Effector memory CD8-positive, alpha-beta T cell (primary cell): ENCODE results near the gene PDZD2.
"Not testable (repeated sequence)": the region's sequence is repeated elsewhere in the genome, so short reads cannot be mapped to it uniquely, and the experiment has no call there.

Experiments used
- ATAC-seq: fragments of 150-1000 bp; cut with Tn5 transposase; replicated peaks from 2 replicates; pipeline ENCODE4 v1.10.0; 2021; ENCODE audit warnings: mild to moderate bottlenecking, moderate library complexity
- DNase-seq, 3 experiments: peaks; one replicate each; pipeline ENCODE4 v3.0.0; 2021
- H3K27ac Mint-ChIP-seq, 2 donors: one replicate each; pipeline ENCODE4 v1.8.0; 2022; ENCODE audit warnings: mild to moderate bottlenecking in 2 of 2, mixed read lengths in 2 of 2, moderate library complexity in 2 of 2
- H3K27me3 Mint-ChIP-seq, 2 donors: one replicate each; pipeline ENCODE4 v1.8.0; 2022; ENCODE audit warnings: mixed read lengths in 2 of 2
- H3K36me3 Mint-ChIP-seq: one replicate; pipeline ENCODE4 v1.8.0; 2022; ENCODE audit warnings: mild to moderate bottlenecking, moderate library complexity, mixed read lengths; ENCODE audit not compliant: insufficient read depth
- H3K4me1 Mint-ChIP-seq, 2 donors: one replicate each; pipeline ENCODE4 v1.8.0; 2022; ENCODE audit warnings: low read depth in 2 of 2, mixed read lengths in 2 of 2
- H3K4me3 Mint-ChIP-seq, 2 donors: one replicate each; pipeline ENCODE4 v1.8.0; 2022; ENCODE audit warnings: mild to moderate bottlenecking in 2 of 2, mixed read lengths in 2 of 2, moderate library complexity in 2 of 2
- H3K9me3 Mint-ChIP-seq, 2 donors: one replicate each; pipeline ENCODE4 v1.8.0; 2022; ENCODE audit warnings: mixed read lengths in 2 of 2

The PDZD2 gene

GRCh38 chr5:32058101-32058500 is 419.2 kb downstream of the PDZD2 start:
- ATAC-seq: no peak
- Mint-ChIP-seq H3K36me3 (no peaks in the 10 kb centered on the region), H3K4me3 (no peak overlapping the region), H3K9me3 (no peaks in the 10 kb centered on the region), H3K27ac (no peak overlapping the region), H3K4me1 (no peaks in the 10 kb centered on the region), H3K27me3 (peaks cover 0 to 8% of the 10 kb centered on the region in 2 donors)
- DNase-seq: no peak

GRCh38 chr5:32058997-32059396 is 420.1 kb downstream of the PDZD2 start:
- H3K36me3 Mint-ChIP-seq: no peaks in the 10 kb centered on the region
- no peaks in the 10 kb centered on the region for H3K9me3 Mint-ChIP-seq
- H3K27ac Mint-ChIP-seq: no peak overlapping the region
- DNase-seq (no peak), ATAC-seq (no peak)
- no peaks in the 10 kb centered on the region for H3K4me1 Mint-ChIP-seq
- H3K4me3 Mint-ChIP-seq: no peak overlapping the region
- peaks cover 0 to 8% of the 10 kb centered on the region in 2 donors for H3K27me3 Mint-ChIP-seq

GRCh38 chr5:32059761-32060530 is 421.0 kb downstream of the PDZD2 start:
- no peak for ATAC-seq
- no peak for DNase-seq
- Mint-ChIP-seq H3K4me3 (no peak overlapping the region), H3K27ac (no peak overlapping the region), H3K27me3 (peaks cover 0 to 8% of the 10 kb centered on the region in 2 donors), H3K36me3 (no peaks in the 10 kb centered on the region), H3K4me1 (no peaks in the 10 kb centered on the region), H3K9me3 (no peaks in the 10 kb centered on the region)

DNA sequence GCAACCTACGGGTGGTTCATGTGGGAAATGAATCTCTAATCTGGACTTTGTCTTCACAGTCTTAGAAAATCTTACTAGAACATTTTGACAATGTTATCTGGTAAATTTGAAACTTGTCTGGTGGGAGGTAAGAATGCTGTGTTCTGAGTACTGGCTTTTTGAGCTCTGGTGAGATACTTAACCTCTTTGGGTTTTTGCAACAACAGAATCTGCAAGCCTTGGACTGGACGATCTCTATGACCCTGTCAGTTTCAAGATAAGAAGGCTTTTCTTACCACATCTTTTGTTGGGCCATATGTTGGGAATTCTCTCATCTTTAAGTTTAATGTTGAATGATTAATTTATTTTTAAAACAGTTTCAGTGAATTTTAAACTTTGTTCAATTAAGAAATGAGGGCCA is 422.3 kb downstream of the PDZD2 start:
- DNase-seq: no peak
- no peaks in the 10 kb centered on the region for H3K4me1 Mint-ChIP-seq
- no peak overlapping the region for H3K4me3 Mint-ChIP-seq
- peaks cover 0 to 10% of the 10 kb centered on the region in 2 donors for H3K27me3 Mint-ChIP-seq
- H3K36me3 Mint-ChIP-seq: no peaks in the 10 kb centered on the region
- no peak overlapping the region for H3K27ac Mint-ChIP-seq
- H3K9me3 Mint-ChIP-seq: no peaks in the 10 kb centered on the region
- no peak for ATAC-seq

- no peak for ATAC-seq
- DNase-seq: no peak
- Mint-ChIP-seq H3K4me3 (no peak overlapping the region), H3K27me3 (peaks cover 11 to 15% of the 10 kb centered on the region in 2 donors), H3K9me3 (no peaks in the 10 kb centered on the region), H3K4me1 (no peaks in the 10 kb centered on the region), H3K27ac (no peak overlapping the region), H3K36me3 (no peaks in the 10 kb centered on the region)
Observed at GRCh38 chr5:32066448-32066847, 427.5 kb downstream of the PDZD2 start.

- Mint-ChIP-seq H3K27ac (no peak overlapping the region), H3K4me1 (no peaks in the 10 kb centered on the region), H3K4me3 (no peak overlapping the region), H3K9me3 (no peaks in the 10 kb centered on the region), H3K36me3 (no peaks in the 10 kb centered on the region), H3K27me3 (peaks cover 11 to 15% of the 10 kb centered on the region in 2 donors)
- no peak for DNase-seq
- no peak for ATAC-seq
Observed at GRCh38 chr5:32067774-32068470, 429.0 kb downstream of the PDZD2 start.

GRCh38 chr5:32068561-32068960 is 429.6 kb downstream of the PDZD2 start:
- Mint-ChIP-seq H3K27ac (no peak overlapping the region), H3K27me3 (peaks cover 11 to 15% of the 10 kb centered on the region in 2 donors), H3K4me1 (no peaks in the 10 kb centered on the region), H3K36me3 (peaks cover under 1% of the 10 kb centered on the region), H3K4me3 (no peak overlapping the region), H3K9me3 (no peaks in the 10 kb centered on the region)
- ATAC-seq (no peak), DNase-seq (no peak)

DNA sequence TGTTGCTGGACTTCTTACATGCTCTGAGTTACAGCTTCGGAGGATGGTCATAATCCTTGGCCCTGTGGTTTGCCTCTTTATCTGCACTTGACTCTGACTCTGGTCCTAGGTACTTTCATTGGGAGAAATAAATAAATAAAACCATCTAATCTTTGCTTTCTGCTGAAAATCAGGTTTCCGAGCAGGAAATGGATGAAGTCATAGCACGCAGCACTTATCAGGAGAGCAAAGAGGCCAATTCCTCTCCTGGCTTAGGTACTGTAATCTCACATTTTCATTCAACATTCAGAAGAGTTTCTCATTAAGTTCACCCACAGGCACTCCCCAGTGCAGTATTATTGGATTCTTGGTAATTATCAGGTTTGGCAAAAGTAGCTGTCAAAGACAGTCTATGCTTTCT is 430.5 kb downstream of the PDZD2 start:
- ATAC-seq (no peak), DNase-seq (no peak)
- Mint-ChIP-seq H3K36me3 (peaks cover 3% of the 10 kb centered on the region), H3K9me3 (no peaks in the 10 kb centered on the region), H3K27me3 (peaks cover 11 to 15% of the 10 kb centered on the region in 2 donors), H3K27ac (no peak overlapping the region), H3K4me3 (no peak overlapping the region), H3K4me1 (no peaks in the 10 kb centered on the region)

DNA sequence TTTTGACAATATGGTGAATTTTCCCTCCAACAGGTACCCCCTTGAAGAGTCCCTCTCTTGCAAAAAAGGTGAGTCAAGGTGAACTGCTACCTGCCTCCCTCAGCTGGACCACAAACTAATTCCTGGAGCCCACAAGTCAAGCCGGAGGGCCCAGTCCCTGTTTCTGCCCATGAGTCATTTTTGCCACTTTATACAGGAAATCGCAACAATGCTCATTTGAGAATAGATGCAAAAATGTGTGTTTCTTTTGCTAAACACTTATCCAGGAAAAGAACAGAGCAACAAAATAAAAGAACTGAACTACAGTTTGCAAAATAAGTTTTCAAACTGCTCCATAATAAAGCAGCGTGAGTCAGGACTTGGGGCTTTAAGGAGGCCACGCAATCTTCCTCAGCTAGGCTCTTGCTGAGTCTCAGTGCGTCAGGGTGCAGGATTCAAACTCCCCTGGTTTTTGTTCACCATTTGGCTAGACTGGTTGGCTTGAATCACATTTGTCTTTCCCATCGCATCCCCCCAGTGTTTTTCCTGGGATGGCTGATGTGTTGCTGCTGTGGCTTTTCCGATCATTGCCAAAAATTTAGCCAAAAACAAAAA is 432.5 kb downstream of the PDZD2 start:
- Mint-ChIP-seq H3K27ac (no peak overlapping the region), H3K36me3 (peaks cover 3% of the 10 kb centered on the region), H3K27me3 (peaks cover 7 to 13% of the 10 kb centered on the region in 2 donors), H3K4me3 (no peak overlapping the region), H3K4me1 (no peaks in the 10 kb centered on the region), H3K9me3 (no peaks in the 10 kb centered on the region)
- no peak for DNase-seq
- no peak for ATAC-seq

DNA sequence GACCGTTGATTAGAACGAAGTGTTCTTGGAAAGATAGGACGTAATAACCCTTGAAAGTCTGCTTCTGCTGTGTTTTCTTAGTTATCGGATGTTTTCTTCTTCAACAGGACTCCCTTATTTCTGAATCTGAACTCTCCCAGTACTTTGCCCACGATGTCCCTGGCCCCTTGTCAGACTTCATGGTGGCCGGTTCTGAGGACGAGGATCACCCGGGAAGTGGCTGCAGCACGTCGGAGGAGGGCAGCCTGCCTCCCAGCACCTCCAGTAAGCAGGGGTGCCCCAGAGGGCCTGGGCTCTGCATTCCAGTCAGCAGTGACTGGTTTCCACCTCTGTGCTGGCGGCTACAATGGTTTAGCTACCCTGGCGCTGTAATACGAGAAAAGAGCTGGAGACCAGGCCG is 433.1 kb downstream of the PDZD2 start:
- ATAC-seq: no peak
- H3K4me3 Mint-ChIP-seq: no peak overlapping the region
- H3K27ac Mint-ChIP-seq: no peak overlapping the region
- peaks cover 4 to 9% of the 10 kb centered on the region in 2 donors for H3K27me3 Mint-ChIP-seq
- DNase-seq: no peak
- no peaks in the 10 kb centered on the region for H3K9me3 Mint-ChIP-seq
- H3K4me1 Mint-ChIP-seq: no peaks in the 10 kb centered on the region
- peaks cover 3% of the 10 kb centered on the region for H3K36me3 Mint-ChIP-seq

DNA sequence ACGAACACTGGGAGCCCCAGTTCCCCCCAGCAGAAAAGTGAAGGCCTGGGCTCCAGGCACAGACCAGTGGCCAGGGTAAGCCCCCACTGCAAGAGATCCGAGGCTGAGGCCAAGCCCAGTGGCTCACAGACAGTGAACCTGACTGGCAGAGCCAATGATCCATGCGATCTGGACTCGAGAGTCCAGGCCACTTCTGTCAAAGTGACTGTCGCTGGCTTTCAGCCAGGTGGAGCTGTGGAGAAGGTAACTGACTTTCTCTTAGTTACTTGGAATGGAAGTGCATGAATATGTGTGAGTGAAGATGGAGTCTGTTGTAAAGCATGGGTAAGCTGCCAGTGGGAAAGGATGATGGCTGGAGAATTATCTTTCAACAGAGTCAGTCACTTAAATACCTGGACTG is 435.5 kb downstream of the PDZD2 start:
- H3K4me1 Mint-ChIP-seq: no peaks in the 10 kb centered on the region
- ATAC-seq (no peak), DNase-seq (no peak)
- H3K27ac Mint-ChIP-seq: no peak overlapping the region
- no peaks in the 10 kb centered on the region for H3K27me3 Mint-ChIP-seq
- H3K4me3 Mint-ChIP-seq: no peak overlapping the region
- no peaks in the 10 kb centered on the region for H3K9me3 Mint-ChIP-seq
- peaks cover 3% of the 10 kb centered on the region for H3K36me3 Mint-ChIP-seq

- ATAC-seq: no peak
Observed at GRCh38 chr5:32076699-32077695, 438.1 kb downstream of the PDZD2 start.

GRCh38 chr5:32078855-32079254 is 439.9 kb downstream of the PDZD2 start:
- H3K4me3 Mint-ChIP-seq, ATAC-seq, DNase-seq, H3K36me3 Mint-ChIP-seq, H3K27ac Mint-ChIP-seq, H3K27me3 Mint-ChIP-seq, H3K9me3 Mint-ChIP-seq, H3K4me1 Mint-ChIP-seq: not testable (repeated sequence)

More at GRCh38 chr5:32076699-32077695, 438.1 kb downstream of the PDZD2 start:
- Mint-ChIP-seq H3K4me1 (no peaks in the 10 kb centered on the region), H3K27ac (no peak overlapping the region), H3K4me3 (no peak overlapping the region), H3K36me3 (peaks cover 3% of the 10 kb centered on the region), H3K9me3 (no peaks in the 10 kb centered on the region), H3K27me3 (no peaks in the 10 kb centered on the region)
- peak in 1 of 3 experiments; percentile 22 for DNase-seq
